HEK293 (cell line): ENCODE measurements around the gene SLC4A11.

Source experiments
- GLIS1 ChIP-seq: fragments of 450-650 bp; formaldehyde crosslinking; IDR thresholded peaks from 2 replicates; pipeline ENCODE4 v1.5.1; 2016; ENCODE audit warnings: missing biosample characterization, missing genetic modification characterization
- HOXD13 ChIP-seq: sonication (generic); formaldehyde crosslinking; IDR thresholded peaks from 2 replicates; pipeline ENCODE4 v1.8.0; 2022; ENCODE audit warnings: missing genetic modification reagents, borderline replicate concordance
- KLF16 ChIP-seq: fragments of 450-650 bp; formaldehyde crosslinking; IDR thresholded peaks from 2 replicates; pipeline ENCODE4 v1.5.1; 2017; ENCODE audit warnings: missing biosample characterization, missing genetic modification characterization
- KLF7 ChIP-seq: fragments of 450-650 bp; formaldehyde crosslinking; IDR thresholded peaks from 2 replicates; pipeline ENCODE4 v1.5.1; 2016; ENCODE audit warnings: missing biosample characterization, missing genetic modification characterization, borderline replicate concordance
- OSR2 ChIP-seq: fragments of 450-650 bp; formaldehyde crosslinking; IDR thresholded peaks from 2 replicates; pipeline ENCODE4 v1.5.1; 2016; ENCODE audit warnings: missing biosample characterization, missing genetic modification characterization
- PRDM6 ChIP-seq: fragments of 450-650 bp; formaldehyde crosslinking; IDR thresholded peaks from 2 replicates; pipeline ENCODE4 v1.5.1; 2017; ENCODE audit warnings: missing biosample characterization, missing genetic modification characterization
- SP3 ChIP-seq: fragments of 450-650 bp; formaldehyde crosslinking; IDR thresholded peaks from 2 replicates; pipeline ENCODE4 v1.5.1; 2016; ENCODE audit warnings: missing biosample characterization, missing genetic modification characterization
- ZBTB17 ChIP-seq: fragments of 450-650 bp; formaldehyde crosslinking; IDR thresholded peaks from 2 replicates; pipeline ENCODE4 v1.5.1; 2016; ENCODE audit warnings: missing biosample characterization, missing genetic modification characterization
- ZBTB20 ChIP-seq: fragments of 450-650 bp; formaldehyde crosslinking; IDR thresholded peaks from 2 replicates; pipeline ENCODE4 v1.5.1; 2016; ENCODE audit warnings: missing biosample characterization, missing genetic modification characterization
- ZFHX2 ChIP-seq: fragments of 450-650 bp; formaldehyde crosslinking; conservative IDR thresholded peaks from 2 replicates; pipeline ENCODE4 v1.5.1; 2016; ENCODE audit warnings: missing biosample characterization, missing genetic modification characterization
- ZNF10 ChIP-seq: fragments of 450-650 bp; formaldehyde crosslinking; IDR thresholded peaks from 2 replicates; pipeline ENCODE4 v1.5.1; 2017; ENCODE audit warnings: missing biosample characterization, missing genetic modification characterization
- ZNF16 ChIP-seq: fragments of 450-650 bp; formaldehyde crosslinking; IDR thresholded peaks from 2 replicates; pipeline ENCODE4 v1.5.1; 2016; ENCODE audit warnings: low read depth, missing biosample characterization, missing genetic modification characterization
- ZNF211 ChIP-seq: fragments of 450-650 bp; formaldehyde crosslinking; IDR thresholded peaks from 2 replicates; pipeline ENCODE4 v1.5.1; 2016; ENCODE audit warnings: low read depth, missing biosample characterization, missing genetic modification characterization
- ZNF239 ChIP-seq: fragments of 450-650 bp; formaldehyde crosslinking; IDR thresholded peaks from 2 replicates; pipeline ENCODE4 v1.5.1; 2016; ENCODE audit warnings: missing biosample characterization, missing genetic modification characterization
- ZNF280C ChIP-seq: fragments of 450-650 bp; formaldehyde crosslinking; IDR thresholded peaks from 2 replicates; pipeline ENCODE4 v1.5.1; 2016; ENCODE audit warnings: missing biosample characterization, missing genetic modification characterization
- ZNF366 ChIP-seq: fragments of 450-650 bp; formaldehyde crosslinking; conservative IDR thresholded peaks from 2 replicates; pipeline ENCODE4 v1.5.1; 2016; ENCODE audit warnings: missing biosample characterization, missing genetic modification characterization
- ZNF416 ChIP-seq: fragments of 450-650 bp; formaldehyde crosslinking; IDR thresholded peaks from 2 replicates; pipeline ENCODE4 v1.5.1; 2016; ENCODE audit warnings: missing biosample characterization, missing genetic modification characterization
- ZNF426 ChIP-seq: fragments of 450-650 bp; formaldehyde crosslinking; IDR thresholded peaks from 2 replicates; pipeline ENCODE4 v1.5.1; 2017; ENCODE audit warnings: missing biosample characterization, missing genetic modification characterization, mild to moderate bottlenecking, inconsistent platforms, moderate library complexity
- ZNF513 ChIP-seq: fragments of 450-650 bp; IDR thresholded peaks from 2 replicates; pipeline ENCODE4 v1.5.1; 2018; ENCODE audit warnings: missing biosample characterization, missing genetic modification characterization
- ZNF600 ChIP-seq: fragments of 450-650 bp; formaldehyde crosslinking; IDR thresholded peaks from 2 replicates; pipeline ENCODE4 v1.5.1; 2016; ENCODE audit warnings: missing biosample characterization, missing genetic modification characterization
- ZNF624 ChIP-seq: fragments of 450-650 bp; formaldehyde crosslinking; IDR thresholded peaks from 2 replicates; pipeline ENCODE4 v1.5.1; 2017; ENCODE audit warnings: missing biosample characterization, missing genetic modification characterization
- ZNF664 ChIP-seq: fragments of 450-650 bp; formaldehyde crosslinking; IDR thresholded peaks from 2 replicates; pipeline ENCODE4 v1.5.1; 2016; ENCODE audit warnings: missing biosample characterization, missing genetic modification characterization
- ZXDB ChIP-seq: fragments of 450-650 bp; formaldehyde crosslinking; IDR thresholded peaks from 2 replicates; pipeline ENCODE4 v1.5.1; 2016; ENCODE audit warnings: missing biosample characterization, missing genetic modification characterization
- TF ChIP-seq, protein P1 (sequence below): fragments of 450-650 bp; formaldehyde crosslinking; IDR thresholded peaks from 2 replicates; pipeline ENCODE4 v1.5.1; 2016; ENCODE audit warnings: missing biosample characterization, missing genetic modification characterization
- TF ChIP-seq, protein P2 (sequence below): fragments of 450-650 bp; formaldehyde crosslinking; conservative IDR thresholded peaks from 2 replicates; pipeline ENCODE4 v1.5.1; 2016; ENCODE audit warnings: low read depth, missing biosample characterization, missing genetic modification characterization
- TF ChIP-seq, protein P3 (sequence below): fragments of 450-650 bp; formaldehyde crosslinking; IDR thresholded peaks from 2 replicates; pipeline ENCODE4 v1.5.1; 2017; ENCODE audit warnings: missing biosample characterization, missing genetic modification characterization
- TF ChIP-seq, protein P4 (sequence below): fragments of 450-650 bp; formaldehyde crosslinking; IDR thresholded peaks from 2 replicates; pipeline ENCODE4 v1.5.1; 2016; ENCODE audit warnings: missing biosample characterization, missing genetic modification characterization

Gene SLC4A11

GRCh38 chr20:3181270-3181669, 57.7 kb downstream of the SLC4A11 start (continued):
- TF ChIP-seq ZNF624 (tag by site-specific recombination), result no peak
- TF ChIP-seq, protein P1, sequence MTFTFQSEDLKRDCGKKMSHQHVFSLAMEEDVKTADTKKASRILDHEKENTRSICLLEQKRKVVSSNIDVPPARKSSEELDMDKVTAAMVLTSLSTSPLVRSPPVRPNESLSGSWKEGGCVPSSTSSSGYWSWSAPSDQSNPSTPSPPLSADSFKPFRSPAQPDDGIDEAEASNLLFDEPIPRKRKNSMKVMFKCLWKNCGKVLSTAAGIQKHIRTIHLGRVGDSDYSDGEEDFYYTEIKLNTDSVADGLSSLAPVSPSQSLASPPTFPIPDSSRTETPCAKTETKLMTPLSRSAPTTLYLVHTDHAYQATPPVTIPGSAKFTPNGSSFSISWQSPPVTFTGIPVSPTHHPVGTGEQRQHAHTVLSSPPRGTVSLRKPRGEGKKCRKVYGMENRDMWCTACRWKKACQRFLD (tag by site-specific recombination), result no peak
- TF ChIP-seq ZNF513 (tag by site-specific recombination), result no peak
- no peak for TF ChIP-seq SP3
- no peak for TF ChIP-seq ZNF10 (tag by site-specific recombination)
- peak; percentile 19; the same call in 1 of the 2 replicates for TF ChIP-seq ZBTB17 (tag by site-specific recombination)
- TF ChIP-seq, protein P2, sequence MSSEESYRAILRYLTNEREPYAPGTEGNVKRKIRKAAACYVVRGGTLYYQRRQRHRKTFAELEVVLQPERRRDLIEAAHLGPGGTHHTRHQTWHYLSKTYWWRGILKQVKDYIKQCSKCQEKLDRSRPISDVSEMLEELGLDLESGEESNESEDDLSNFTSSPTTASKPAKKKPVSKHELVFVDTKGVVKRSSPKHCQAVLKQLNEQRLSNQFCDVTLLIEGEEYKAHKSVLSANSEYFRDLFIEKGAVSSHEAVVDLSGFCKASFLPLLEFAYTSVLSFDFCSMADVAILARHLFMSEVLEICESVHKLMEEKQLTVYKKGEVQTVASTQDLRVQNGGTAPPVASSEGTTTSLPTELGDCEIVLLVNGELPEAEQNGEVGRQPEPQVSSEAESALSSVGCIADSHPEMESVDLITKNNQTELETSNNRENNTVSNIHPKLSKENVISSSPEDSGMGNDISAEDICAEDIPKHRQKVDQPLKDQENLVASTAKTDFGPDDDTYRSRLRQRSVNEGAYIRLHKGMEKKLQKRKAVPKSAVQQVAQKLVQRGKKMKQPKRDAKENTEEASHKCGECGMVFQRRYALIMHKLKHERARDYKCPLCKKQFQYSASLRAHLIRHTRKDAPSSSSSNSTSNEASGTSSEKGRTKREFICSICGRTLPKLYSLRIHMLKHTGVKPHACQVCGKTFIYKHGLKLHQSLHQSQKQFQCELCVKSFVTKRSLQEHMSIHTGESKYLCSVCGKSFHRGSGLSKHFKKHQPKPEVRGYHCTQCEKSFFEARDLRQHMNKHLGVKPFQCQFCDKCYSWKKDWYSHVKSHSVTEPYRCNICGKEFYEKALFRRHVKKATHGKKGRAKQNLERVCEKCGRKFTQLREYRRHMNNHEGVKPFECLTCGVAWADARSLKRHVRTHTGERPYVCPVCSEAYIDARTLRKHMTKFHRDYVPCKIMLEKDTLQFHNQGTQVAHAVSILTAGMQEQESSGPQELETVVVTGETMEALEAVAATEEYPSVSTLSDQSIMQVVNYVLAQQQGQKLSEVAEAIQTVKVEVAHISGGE (tag by site-specific recombination), result no peak
- no peak for TF ChIP-seq ZFHX2 (tag by site-specific recombination)
- no peak for TF ChIP-seq ZNF366 (tag by site-specific recombination)
- no peak for TF ChIP-seq ZNF239 (tag by site-specific recombination)
- TF ChIP-seq HOXD13 (CRISPR knock-in tag), result no peak
- TF ChIP-seq ZNF16 (tag by site-specific recombination), result no peak
- no peak for TF ChIP-seq ZNF426 (tag by site-specific recombination)
- TF ChIP-seq, protein P3, sequence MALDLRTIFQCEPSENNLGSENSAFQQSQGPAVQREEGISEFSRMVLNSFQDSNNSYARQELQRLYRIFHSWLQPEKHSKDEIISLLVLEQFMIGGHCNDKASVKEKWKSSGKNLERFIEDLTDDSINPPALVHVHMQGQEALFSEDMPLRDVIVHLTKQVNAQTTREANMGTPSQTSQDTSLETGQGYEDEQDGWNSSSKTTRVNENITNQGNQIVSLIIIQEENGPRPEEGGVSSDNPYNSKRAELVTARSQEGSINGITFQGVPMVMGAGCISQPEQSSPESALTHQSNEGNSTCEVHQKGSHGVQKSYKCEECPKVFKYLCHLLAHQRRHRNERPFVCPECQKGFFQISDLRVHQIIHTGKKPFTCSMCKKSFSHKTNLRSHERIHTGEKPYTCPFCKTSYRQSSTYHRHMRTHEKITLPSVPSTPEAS (tag by site-specific recombination), result no peak
- TF ChIP-seq ZNF280C, result no peak
- no peak for TF ChIP-seq ZBTB20
- no peak for TF ChIP-seq KLF7 (tag by site-specific recombination)
- no peak for TF ChIP-seq ZNF664 (tag by site-specific recombination)
- TF ChIP-seq GLIS1, result 0 out of 2 replicates have a peak, but pooled peaks have one; percentile 39
- peak; percentile 43; the same call in 1 of the 2 replicates for TF ChIP-seq OSR2 (tag by site-specific recombination)
- no peak for TF ChIP-seq ZNF211 (tag by site-specific recombination)
- TF ChIP-seq ZNF600, result no peak
- TF ChIP-seq, protein P4, sequence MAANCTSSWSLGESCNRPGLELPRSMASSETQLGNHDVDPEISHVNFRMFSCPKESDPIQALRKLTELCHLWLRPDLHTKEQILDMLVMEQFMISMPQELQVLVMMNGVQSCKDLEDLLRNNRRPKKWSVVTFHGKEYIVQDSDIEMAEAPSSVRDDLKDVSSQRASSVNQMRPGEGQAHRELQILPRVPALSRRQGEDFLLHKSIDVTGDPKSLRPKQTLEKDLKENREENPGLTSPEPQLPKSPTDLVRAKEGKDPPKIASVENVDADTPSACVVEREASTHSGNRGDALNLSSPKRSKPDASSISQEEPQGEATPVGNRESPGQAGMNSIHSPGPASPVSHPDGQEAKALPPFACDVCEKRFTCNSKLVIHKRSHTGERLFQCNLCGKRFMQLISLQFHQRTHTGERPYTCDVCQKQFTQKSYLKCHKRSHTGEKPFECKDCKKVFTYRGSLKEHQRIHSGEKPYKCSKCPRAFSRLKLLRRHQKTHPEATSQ (tag by site-specific recombination), result no peak
- TF ChIP-seq KLF16 (tag by site-specific recombination), result no peak
- TF ChIP-seq ZXDB (tag by site-specific recombination), result no peak; the same call in 1 of the 2 replicates
- TF ChIP-seq PRDM6 (tag by site-specific recombination), result peak; percentile 71
- no peak for TF ChIP-seq ZNF416
